A549 (cell line): ENCODE measurements around the gene NFATC2. TPM values are rescaled to one million over a fixed set of nuclear protein-coding genes. Genes with fewer than 3 reads are reported as not detected.

Experiments
- ATAC-seq, 2 experiments: fragments of 200-7000 bp in 1 of 2; fragments of >200 bp in 1 of 2; cut with Nextera tagmentation in 1 of 2; cut with Tn5 transposase in 1 of 2; 3 replicates each; pipeline versions ENCODE4 v1.8.0 to v1.9.1; 2018 to 2020; ENCODE audit warnings: mild to moderate bottlenecking in 1 of 2, moderate library complexity in 1 of 2
- CTCF ChIA-PET: fragments of 300-600 bp; sonication (Branson Sonifier 250); formaldehyde crosslinking; extraction: SDS; loops from one replicate; lab custom pipeline; 2021; ENCODE audit warnings: antibody characterized with exemption, inconsistent platforms; lab: Yijun Ruan, JAX
- POLR2A ChIA-PET: fragments of 350-600 bp; formaldehyde crosslinking; extraction: SDS; loops from one replicate; lab custom pipeline; 2021; ENCODE audit warnings: antibody characterized with exemption, inconsistent platforms; lab: Yijun Ruan, JAX
- DNase-seq, 2 experiments: peaks; one replicate each; pipeline versions ENCODE4 v3.0.0 to v3.0.0-alpha.2; 2011 to 2016; ENCODE audit warnings: low read depth in 1 of 2, low spot score in 1 of 2
- FAIRE-seq: peaks from 2 replicates; lab custom pipeline; 2011; peaks lifted over from hg19 to GRCh38; lab: Jason Lieb, UNC
- H3K27ac ChIP-seq, 2 experiments: fragments of >200 bp; sonication (Bioruptor Twin); formaldehyde crosslinking; 3 replicates each; pipeline ENCODE4 v1.5.1; 2016 to 2017
- H3K4me1 ChIP-seq: fragments of >200 bp; sonication (Bioruptor Twin); formaldehyde crosslinking; 3 replicates; pipeline ENCODE4 v1.6.1; 2016
- H3K4me2 ChIP-seq: fragments of >200 bp; sonication (Bioruptor Twin); formaldehyde crosslinking; 3 replicates; pipeline ENCODE4 v1.6.1; 2016
- H3K4me3 ChIP-seq: fragments of >200 bp; sonication (Bioruptor Twin); formaldehyde crosslinking; 3 replicates; pipeline ENCODE4 v1.5.1; 2016
- H3K9me3 ChIP-seq: fragments of >200 bp; sonication (Bioruptor Twin); formaldehyde crosslinking; 3 replicates; pipeline ENCODE4 v1.6.1; 2016
- CBX8 ChIP-seq: fragments of 200-600 bp; sonication (generic); IDR thresholded peaks from 2 replicates; pipeline ENCODE4 v1.6.1; 2016
- CHD2 ChIP-seq: fragments of 150-350 bp; IDR thresholded peaks from 2 replicates; pipeline ENCODE4 v1.6.1; 2014; ENCODE audit warnings: low read length; ENCODE audit not compliant: partially characterized antibody
- EP300 ChIP-seq, 2 experiments: fragments of >200 bp; sonication (Bioruptor Twin); formaldehyde crosslinking; IDR thresholded peaks; 2 replicates in 1 of 2; 3 replicates in 1 of 2; pipeline ENCODE4 v1.6.1; 2016 to 2017
- ESRRA ChIP-seq: fragments of 150-350 bp; IDR thresholded peaks from 2 replicates; pipeline ENCODE4 v1.6.1; 2014; ENCODE audit warnings: mild to moderate bottlenecking, low read length, borderline replicate concordance
- FOSB ChIP-seq: fragments of 250-450 bp; sonication (Bioruptor Pico); IDR thresholded peaks from 2 replicates; pipeline ENCODE4 v1.5.0; 2020; ENCODE audit warnings: mild to moderate bottlenecking, moderate library complexity
- FOSL2 ChIP-seq, 2 experiments: fragments of 450-650 bp in 1 of 2; fragments of >200 bp in 1 of 2; sonication (Bioruptor Twin) in 1 of 2; formaldehyde crosslinking; IDR thresholded peaks; 2 replicates each; pipeline versions ENCODE4 v1.5.0 to v1.6.1; 2016 to 2020; ENCODE audit warnings: mild to moderate bottlenecking in 1 of 2, moderate library complexity in 1 of 2
- FOXS1 ChIP-seq: fragments of 250-450 bp; sonication (Bioruptor Pico); IDR thresholded peaks from 2 replicates; pipeline ENCODE4 v1.5.0; 2020; ENCODE audit warnings: mild to moderate bottlenecking, moderate library complexity
- GATA3 ChIP-seq: IDR thresholded peaks from 2 replicates; pipeline ENCODE4 v1.6.1; 2012; ENCODE audit warnings: borderline replicate concordance
- HOXA7 ChIP-seq: fragments of 250-450 bp; sonication (Bioruptor Pico); IDR thresholded peaks from 2 replicates; pipeline ENCODE4 v1.5.0; 2020; ENCODE audit warnings: mild to moderate bottlenecking, moderate library complexity
- HOXB13 ChIP-seq: fragments of 250-450 bp; sonication (Bioruptor Pico); IDR thresholded peaks from 2 replicates; pipeline ENCODE4 v1.5.0; 2020; ENCODE audit warnings: low read depth, mild to moderate bottlenecking, moderate library complexity
- HOXB5 ChIP-seq: fragments of 250-450 bp; sonication (Bioruptor Pico); IDR thresholded peaks from 2 replicates; pipeline ENCODE4 v1.5.0; 2020; ENCODE audit warnings: mild to moderate bottlenecking, moderate library complexity
- JUN ChIP-seq, 2 experiments: fragments of >200 bp; sonication (Bioruptor Twin); formaldehyde crosslinking; IDR thresholded peaks; 2 replicates in 1 of 2; 3 replicates in 1 of 2; pipeline ENCODE4 v1.6.1; 2016 to 2017
- JUNB ChIP-seq: fragments of >200 bp; sonication (Bioruptor Twin); formaldehyde crosslinking; IDR thresholded peaks from 2 replicates; pipeline ENCODE4 v1.6.1; 2016
- KDM5A ChIP-seq: fragments of 200-600 bp; sonication (generic); IDR thresholded peaks from 2 replicates; pipeline ENCODE4 v1.6.1; 2016; ENCODE audit warnings: antibody characterized with exemption, mild to moderate bottlenecking
- MAFK ChIP-seq: fragments of 450-650 bp; IDR thresholded peaks from 2 replicates; pipeline ENCODE4 v1.6.1; 2014; ENCODE audit not compliant: partially characterized antibody
- MAZ ChIP-seq: fragments of 150-350 bp; IDR thresholded peaks from 2 replicates; pipeline ENCODE4 v1.6.1; 2014; ENCODE audit warnings: antibody characterized with exemption, low read depth, low read length, borderline replicate concordance
- MYC ChIP-seq: IDR thresholded peaks from 2 replicates; pipeline ENCODE4 v1.6.1; 2012; ENCODE audit warnings: mild to moderate bottlenecking, inconsistent platforms, low read length, improper control_type of control experiment, borderline replicate concordance
- PHF8 ChIP-seq: fragments of 200-600 bp; sonication (generic); IDR thresholded peaks from 2 replicates; pipeline ENCODE4 v1.6.1; 2016; ENCODE audit warnings: low read depth, mild to moderate bottlenecking, antibody characterized with exemption, moderate library complexity, borderline replicate concordance
- POLR2A ChIP-seq: IDR thresholded peaks from 2 replicates; pipeline ENCODE4 v1.6.1; 2012; ENCODE audit warnings: mild to moderate bottlenecking, low read length
- RAD21 ChIP-seq, 2 experiments: fragments of >200 bp in 1 of 2; sonication (Bioruptor Twin) in 1 of 2; formaldehyde crosslinking in 1 of 2; IDR thresholded peaks in 1 of 2; conservative IDR thresholded peaks in 1 of 2; 2 replicates in 1 of 2; 3 replicates in 1 of 2; pipeline ENCODE4 v1.6.1; 2012 to 2018; ENCODE audit warnings: inconsistent platforms in 1 of 2
- RFX5 ChIP-seq: fragments of 450-650 bp; IDR thresholded peaks from 2 replicates; pipeline ENCODE4 v1.7.1; 2014; ENCODE audit warnings: antibody characterized with exemption, mild to moderate bottlenecking, moderate library complexity
- RNF2 ChIP-seq: fragments of 200-600 bp; sonication (generic); IDR thresholded peaks from 2 replicates; pipeline ENCODE4 v1.6.1; 2016; ENCODE audit warnings: low read depth, mild to moderate bottlenecking, antibody characterized with exemption, moderate library complexity, borderline replicate concordance
- SMC3 ChIP-seq: fragments of >200 bp; sonication (Bioruptor Twin); formaldehyde crosslinking; IDR thresholded peaks from 3 replicates; pipeline ENCODE4 v1.6.1; 2018; ENCODE audit warnings: inconsistent platforms
- SREBF2 ChIP-seq: fragments of 450-650 bp; IDR thresholded peaks from 2 replicates; pipeline ENCODE4 v1.6.1; 2014; ENCODE audit warnings: mild to moderate bottlenecking, moderate library complexity
- TFCP2L1 ChIP-seq: fragments of 250-450 bp; sonication (Bioruptor Pico); IDR thresholded peaks from 2 replicates; pipeline ENCODE4 v1.5.0; 2021; ENCODE audit warnings: mild to moderate bottlenecking
- ZC3H11A ChIP-seq: fragments of 450-650 bp; IDR thresholded peaks from 2 replicates; pipeline ENCODE4 v1.6.1; 2014; ENCODE audit warnings: antibody characterized with exemption, mild to moderate bottlenecking
- ZFP36 ChIP-seq: fragments of 450-650 bp; IDR thresholded peaks from 2 replicates; pipeline ENCODE4 v1.6.1; 2014; ENCODE audit warnings: borderline replicate concordance; ENCODE audit not compliant: partially characterized antibody
- ZSCAN20 ChIP-seq: fragments of 250-450 bp; sonication (Bioruptor Pico); IDR thresholded peaks from 2 replicates; pipeline ENCODE4 v1.8.0; 2022; ENCODE audit warnings: mild to moderate bottlenecking, moderate library complexity
- WGBS: methylation state at CpG from one replicate; pipeline ENCODE4 v1.1.6; 2017; ENCODE audit errors: missing lambda C conversion rate; 5-methylcytosine and 5-hydroxymethylcytosine counted together
- polyA plus RNA-seq, 4 experiments: library from polyadenylated mRNA; depleted of rRNA in 3 of 4; stranded (reverse); fragments of >200 nt; fragmentation: RNase III in 1 of 4; extraction: RNeasy Plus Mini Kit Qiagen cat#74134 plus additional on column Dnase treatment in 1 of 4; gene quantifications; 2 replicates in 3 of 4; 3 replicates in 1 of 4; pipeline ENCODE4 v1.2.3, GENCODE V29; 2011 to 2017
- TF ChIP-seq, protein P1 (sequence below): fragments of >200 bp; sonication (Bioruptor Twin); formaldehyde crosslinking; IDR thresholded peaks from 3 replicates; pipeline ENCODE4 v1.5.1; 2016
- TF ChIP-seq, protein P2 (sequence below): IDR thresholded peaks from 2 replicates; pipeline ENCODE4 v1.6.1; 2012
- TF ChIP-seq, protein P3 (sequence below): fragments of >200 bp; sonication (Bioruptor Twin); formaldehyde crosslinking; IDR thresholded peaks from 2 replicates; pipeline ENCODE4 v1.6.1; 2016
- TF ChIP-seq, protein P4 (sequence below): IDR thresholded peaks from 2 replicates; pipeline ENCODE4 v1.6.1; 2012

NFATC2 gene
- polyA plus RNA-seq, 2 of the 4 experiments (the other 2 are of a cell fraction), result 0.75 to 1.6 TPM

DNA sequence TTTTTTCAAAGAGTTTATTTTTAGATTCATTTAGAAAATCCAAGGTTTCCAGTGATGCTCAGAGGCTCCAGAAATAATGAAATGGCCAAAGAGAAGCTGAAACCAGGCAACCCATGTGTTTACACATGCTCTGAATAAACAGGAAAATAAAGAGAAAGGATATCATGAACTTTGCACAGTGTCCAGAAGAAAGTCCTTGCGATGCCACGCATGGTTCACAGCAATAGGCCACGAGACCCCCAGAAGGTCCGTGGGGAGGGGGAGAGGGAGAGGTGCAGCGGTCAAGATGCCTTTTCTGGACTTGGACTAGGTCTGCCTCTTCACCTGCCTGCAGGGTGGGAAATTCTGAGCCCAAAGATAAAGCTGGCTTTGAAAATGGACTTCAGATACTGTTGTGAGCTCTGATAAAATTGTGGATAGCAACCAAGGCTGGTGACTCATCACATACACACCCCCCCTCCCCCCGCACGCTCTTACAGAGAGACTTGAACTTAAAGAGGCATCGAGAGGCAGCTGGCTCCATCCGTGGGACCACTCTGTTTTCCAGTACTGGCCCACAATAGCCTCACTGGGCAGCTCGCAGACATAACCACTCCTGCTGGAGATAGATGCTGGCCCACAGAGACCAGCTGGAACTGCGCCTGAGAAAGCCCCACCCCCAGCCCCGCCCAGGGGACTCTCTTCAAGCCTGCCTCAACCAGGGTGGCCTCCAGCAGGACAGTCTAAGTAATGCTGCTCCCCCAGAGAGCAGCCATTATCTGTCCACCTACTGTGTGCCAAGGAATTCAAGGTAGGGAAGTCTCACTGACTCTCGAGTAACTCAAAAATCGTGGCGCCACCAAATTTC is 21.2 kb upstream of the NFATC2 start (continued):
- TF ChIP-seq, protein P1, sequence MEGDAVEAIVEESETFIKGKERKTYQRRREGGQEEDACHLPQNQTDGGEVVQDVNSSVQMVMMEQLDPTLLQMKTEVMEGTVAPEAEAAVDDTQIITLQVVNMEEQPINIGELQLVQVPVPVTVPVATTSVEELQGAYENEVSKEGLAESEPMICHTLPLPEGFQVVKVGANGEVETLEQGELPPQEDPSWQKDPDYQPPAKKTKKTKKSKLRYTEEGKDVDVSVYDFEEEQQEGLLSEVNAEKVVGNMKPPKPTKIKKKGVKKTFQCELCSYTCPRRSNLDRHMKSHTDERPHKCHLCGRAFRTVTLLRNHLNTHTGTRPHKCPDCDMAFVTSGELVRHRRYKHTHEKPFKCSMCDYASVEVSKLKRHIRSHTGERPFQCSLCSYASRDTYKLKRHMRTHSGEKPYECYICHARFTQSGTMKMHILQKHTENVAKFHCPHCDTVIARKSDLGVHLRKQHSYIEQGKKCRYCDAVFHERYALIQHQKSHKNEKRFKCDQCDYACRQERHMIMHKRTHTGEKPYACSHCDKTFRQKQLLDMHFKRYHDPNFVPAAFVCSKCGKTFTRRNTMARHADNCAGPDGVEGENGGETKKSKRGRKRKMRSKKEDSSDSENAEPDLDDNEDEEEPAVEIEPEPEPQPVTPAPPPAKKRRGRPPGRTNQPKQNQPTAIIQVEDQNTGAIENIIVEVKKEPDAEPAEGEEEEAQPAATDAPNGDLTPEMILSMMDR, result 0 out of 3 replicates have a peak, but pooled peaks have one; percentile 7
- no peak for TF ChIP-seq HOXA7 (CRISPR knock-in tag)
- TF ChIP-seq RFX5, result no peak
- TF ChIP-seq, protein P2, sequence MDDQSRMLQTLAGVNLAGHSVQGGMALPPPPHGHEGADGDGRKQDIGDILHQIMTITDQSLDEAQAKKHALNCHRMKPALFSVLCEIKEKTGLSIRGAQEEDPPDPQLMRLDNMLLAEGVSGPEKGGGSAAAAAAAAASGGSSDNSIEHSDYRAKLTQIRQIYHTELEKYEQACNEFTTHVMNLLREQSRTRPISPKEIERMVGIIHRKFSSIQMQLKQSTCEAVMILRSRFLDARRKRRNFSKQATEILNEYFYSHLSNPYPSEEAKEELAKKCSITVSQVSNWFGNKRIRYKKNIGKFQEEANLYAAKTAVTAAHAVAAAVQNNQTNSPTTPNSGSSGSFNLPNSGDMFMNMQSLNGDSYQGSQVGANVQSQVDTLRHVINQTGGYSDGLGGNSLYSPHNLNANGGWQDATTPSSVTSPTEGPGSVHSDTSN, result no peak
- TF ChIP-seq ZSCAN20 (CRISPR knock-in tag), result no peak
- no peak for TF ChIP-seq FOXS1 (CRISPR knock-in tag)
- no peak for TF ChIP-seq RNF2
- TF ChIP-seq GATA3, result no peak
- peak; percentile 48; the same call in 1 of the 2 replicates for TF ChIP-seq JUNB
- TF ChIP-seq MYC, result no peak

DNA sequence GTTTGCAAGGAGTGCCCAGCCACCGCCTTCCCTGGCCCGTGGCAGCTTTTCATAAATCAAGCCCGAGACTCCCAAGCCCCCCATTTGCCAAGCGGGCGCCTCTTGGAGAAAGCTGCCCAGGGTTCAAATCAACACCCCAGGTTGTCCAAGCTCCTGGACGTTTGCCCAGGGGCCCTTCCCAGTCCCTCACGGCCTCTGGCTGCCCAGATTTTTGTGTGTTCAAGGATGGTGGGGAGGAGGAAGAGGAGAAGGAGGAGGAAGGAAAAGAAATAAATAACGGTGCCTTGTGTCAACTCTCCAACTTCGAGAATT is 20.6 kb upstream of the NFATC2 start:
- FAIRE-seq, result no peak
- POLR2A ChIA-PET, result interaction anchor here (0.7 to 2.9 kb wide), 4 partner anchors 18 to 177 kb away, joined by 3 to 29 read pairs (median 4); no protein-coding TSS in a partner anchor
- peak overlapping the region; percentile 88 to 89 for H3K27ac ChIP-seq

DNA sequence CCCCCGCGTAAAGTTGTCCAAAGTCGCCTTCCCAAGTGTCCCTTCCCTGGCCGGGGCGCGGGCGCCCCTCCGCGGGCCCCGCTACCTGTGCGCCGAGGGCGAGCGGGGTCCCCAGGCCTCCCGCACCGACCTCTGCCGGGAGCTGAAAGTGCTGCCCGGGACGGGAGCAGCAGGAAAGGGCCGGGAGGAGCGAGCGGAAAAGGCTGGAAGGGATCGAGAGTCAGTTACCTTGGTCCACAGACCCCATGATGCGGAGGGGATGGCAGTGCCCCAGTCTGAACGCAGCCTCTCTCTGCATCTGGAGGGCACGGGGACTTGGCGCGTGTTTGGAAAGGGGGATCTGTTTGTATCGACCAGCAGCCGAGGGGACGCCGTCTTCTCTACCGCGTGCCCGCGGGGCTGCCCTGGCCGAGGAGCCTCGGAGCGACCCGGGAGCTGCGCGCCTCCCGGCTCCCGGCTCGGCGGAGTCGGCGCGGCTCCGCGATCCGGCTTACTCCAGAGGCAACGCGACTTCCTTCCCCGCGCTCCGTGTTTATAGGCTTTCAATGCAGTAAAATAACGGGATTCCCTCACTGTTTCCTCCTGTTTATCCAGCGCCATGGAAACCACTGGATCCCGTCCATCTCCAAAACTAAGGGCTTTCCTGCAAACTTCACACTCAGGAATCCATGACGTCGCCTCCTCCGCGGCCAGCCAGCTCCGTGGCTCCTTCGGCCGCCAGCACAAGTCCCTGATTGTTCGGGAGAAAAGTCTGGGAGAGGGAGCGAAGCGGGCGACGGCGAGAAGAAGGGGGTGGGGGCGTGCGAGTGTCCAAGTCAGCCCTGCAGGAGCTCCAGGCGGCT is 20.0 kb upstream of the NFATC2 start:
- CTCF ChIA-PET, result interaction anchor here (0.7 to 4.8 kb wide), 21 partner anchors 9 to 768 kb away, joined by 3 to 25 read pairs (median 4); partner anchors contain the start of genes BCAS4 and NFATC2
- FAIRE-seq (no peak), ATAC-seq (peak; percentile 64 to 76), DNase-seq (peak; percentile 65 to 90)
- Histone ChIP-seq H3K9me3 (no peaks in the 10 kb centered on the region), H3K4me3 (peak overlapping the region; percentile 59), H3K4me1 (peaks cover 45% of the 10 kb centered on the region), H3K4me2 (peak overlapping the region; percentile 93), H3K27ac (peak overlapping the region; percentile 88 to 89)
- WGBS, result under 1% methylated on average over 62 of the region's 76 CpGs
- POLR2A ChIA-PET, result interaction anchor here (0.7 to 2.9 kb wide), 4 partner anchors 18 to 177 kb away, joined by 3 to 29 read pairs (median 4); no protein-coding TSS in a partner anchor
- no peak for TF ChIP-seq ESRRA
- TF ChIP-seq RAD21 (conservative IDR thresholded peaks at IDR 0.05 in 1 of 2, IDR thresholded peaks at IDR 0.05 in 1 of 2), result peak; percentile 39 to 71; a peak in 4 of 5 replicates
- peak; percentile 58; the same call in 1 of the 2 replicates for TF ChIP-seq HOXB5 (CRISPR knock-in tag)
- TF ChIP-seq FOSB (CRISPR knock-in tag), result no peak
- TF ChIP-seq ZC3H11A, result no peak
- no peak for TF ChIP-seq MAZ
- peak; percentile 51; the same call in 2 of the 3 replicates for TF ChIP-seq SMC3
- peak; percentile 56; the same call in 1 of the 2 replicates for TF ChIP-seq PHF8
- peak in 1 of 2 experiments; percentile 15; a peak in 1 of 5 replicates for TF ChIP-seq JUN (IDR thresholded peaks at IDR 0.05)
- TF ChIP-seq, protein P3, sequence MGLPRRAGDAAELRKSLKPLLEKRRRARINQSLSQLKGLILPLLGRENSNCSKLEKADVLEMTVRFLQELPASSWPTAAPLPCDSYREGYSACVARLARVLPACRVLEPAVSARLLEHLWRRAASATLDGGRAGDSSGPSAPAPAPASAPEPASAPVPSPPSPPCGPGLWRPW, result no peak
- TF ChIP-seq ZFP36, result no peak
- TF ChIP-seq RNF2, result no peak
- no peak for TF ChIP-seq JUNB
- no peak for TF ChIP-seq MAFK
- TF ChIP-seq, protein P4, sequence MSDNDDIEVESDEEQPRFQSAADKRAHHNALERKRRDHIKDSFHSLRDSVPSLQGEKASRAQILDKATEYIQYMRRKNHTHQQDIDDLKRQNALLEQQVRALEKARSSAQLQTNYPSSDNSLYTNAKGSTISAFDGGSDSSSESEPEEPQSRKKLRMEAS, result peak; percentile 80; the same call in 1 of the 2 replicates

More for the DNA sequence above, 20.6 kb upstream of the NFATC2 start:
- Histone ChIP-seq H3K4me3 (peak overlapping the region; percentile 59), H3K9me3 (0 out of 3 replicates have a peak, but pooled peaks cover under 1% of the 10 kb centered on the region), H3K4me2 (peak overlapping the region; percentile 93)
- peak; percentile 4 to 12; a peak in 4 of 6 replicates for ATAC-seq
- TF ChIP-seq POLR2A, result no peak
- TF ChIP-seq KDM5A, result no peak
- TF ChIP-seq HOXA7 (CRISPR knock-in tag), result no peak
- TF ChIP-seq TFCP2L1 (CRISPR knock-in tag), result no peak
- no peak for TF ChIP-seq ZFP36
- TF ChIP-seq EP300 (IDR thresholded peaks at IDR 0.05), result no peak
- no peak for TF ChIP-seq SREBF2
- TF ChIP-seq JUN (IDR thresholded peaks at IDR 0.05), result no peak
- TF ChIP-seq HOXB13 (CRISPR knock-in tag), result no peak
- no peak for TF ChIP-seq MAZ
- TF ChIP-seq ESRRA, result no peak
- TF ChIP-seq SMC3, result no peak
- no peak for TF ChIP-seq FOSL2 (IDR thresholded peaks at IDR 0.05)
- no peak for TF ChIP-seq FOSL2 (CRISPR knock-in tag; IDR thresholded peaks at IDR 0.05)
- no peak for TF ChIP-seq CBX8
- TF ChIP-seq GATA3, result no peak
- no peak for TF ChIP-seq CHD2
- TF ChIP-seq, all 56 proteins: peak for 0
- H3K4me1 ChIP-seq, result peaks cover 45% of the 10 kb centered on the region
- WGBS, result 1% methylated on average over 9 of the region's 9 CpGs
- CTCF ChIA-PET, result interaction anchor here (0.7 to 4.8 kb wide), 21 partner anchors 9 to 768 kb away, joined by 3 to 25 read pairs (median 4); partner anchors contain the start of genes BCAS4 and NFATC2
- DNase-seq, result no peak
